Kidney (tissue), 14 donors: ENCODE results near the gene PID1. TPM values are rescaled to one million over a fixed set of nuclear protein-coding genes. Genes with fewer than 3 reads are reported as not detected.
"Not testable (repeated sequence)": the region's sequence is repeated elsewhere in the genome, so short reads cannot be mapped to it uniquely, and the experiment has no call there.

Experiments
- DNase-seq, 5 donors: peaks; one replicate each; pipeline ENCODE4 v3.0.0-alpha.2; 2013 to 2020
- FAIRE-seq: peaks from 2 replicates; lab custom pipeline; 2012; peaks lifted over from hg19 to GRCh38; lab: Jason Lieb, UNC
- H3K27ac ChIP-seq, 2 donors: one replicate each; pipeline ENCODE4 v1.7.0; 2013; ENCODE audit warnings: low read depth in 2 of 2, low read length in 2 of 2, inconsistent platforms in 1 of 2
- H3K27me3 ChIP-seq: one replicate; pipeline ENCODE4 v1.7.1; 2013; ENCODE audit warnings: low read length, inconsistent platforms; ENCODE audit not compliant: control insufficient read depth, insufficient read depth
- H3K36me3 ChIP-seq, 3 donors: one replicate each; pipeline versions ENCODE4 v1.7.0 to v1.7.1; 2013; ENCODE audit warnings: low read length in 3 of 3, control low read depth in 1 of 3, inconsistent platforms in 1 of 3; ENCODE audit not compliant: insufficient read depth in 3 of 3, control insufficient read depth in 2 of 3
- H3K4me1 ChIP-seq, 3 donors: one replicate each; pipeline versions ENCODE4 v1.7.0 to v1.7.1; 2013; ENCODE audit warnings: low read length in 3 of 3, inconsistent platforms in 1 of 3, low read depth in 1 of 3; ENCODE audit not compliant: control insufficient read depth in 2 of 3, insufficient read depth in 2 of 3
- H3K4me3 ChIP-seq, 3 donors: one replicate each; pipeline versions ENCODE4 v1.7.0 to v1.8.1; 2013; ENCODE audit warnings: low read length in 3 of 3, control low read depth in 1 of 3, inconsistent platforms in 1 of 3
- H3K9ac ChIP-seq, 3 donors: one replicate each; pipeline versions ENCODE4 v1.7.0 to v1.7.1; 2013; ENCODE audit warnings: low read length in 3 of 3, control low read depth in 1 of 3, inconsistent platforms in 1 of 3
- H3K9me3 ChIP-seq, 3 donors: one replicate each; pipeline versions ENCODE4 v1.7.0 to v1.7.1; 2013; ENCODE audit warnings: low read length in 3 of 3, control low read depth in 1 of 3, inconsistent platforms in 1 of 3; ENCODE audit not compliant: control insufficient read depth in 2 of 3, insufficient read depth in 1 of 3
- intact Hi-C: fragments of 100-400 bp; cut with DNase I; formaldehyde crosslinking; loops from one replicate; pipeline ENCODE4 v1.11.1; 2022
- polyA plus RNA-seq: library from polyadenylated mRNA; stranded (reverse); fragments of 350-450 nt; fragmentation: Illumina TruSeq; extraction: RNeasy Lipid Tissue Mini Kit (QIAGEN cat#74804); gene quantifications from one replicate; pipeline ENCODE4 v1.2.3, GENCODE V29; 2014; ENCODE audit warnings: low read depth, low replicate concordance; ENCODE audit not compliant: insufficient read depth
- total RNA-seq: library from RNA; stranded (reverse); fragmentation: NEBNext Ultra II Directional; extraction: Animal tissue kit (Norgen Biotek cat#: 25700); gene quantifications from one replicate; pipeline ENCODE4 v1.2.1, GENCODE V29; 2021
- TF ChIP-seq, protein P1 (sequence below): IDR thresholded peaks from 3 replicates; pipeline ENCODE4 v1.5.1; 2012; ENCODE audit warnings: mild to moderate bottlenecking, moderate library complexity, borderline replicate concordance; ENCODE audit not compliant: insufficient read depth; ENCODE audit errors: extremely low read depth
- donor health status: control.
- donor health status: control.
- donor health status: control.
- donor health status: control.
- donor health status: control.
- donor health status: DM: yes; HTN: yes; CAD: no.
- donor health status: Normal renal cell carcinoma (clear cell type).

PID1 gene
- total and polyA plus RNA-seq, 2 donors from 2014 or later: 2.1 to 9.4 TPM

DNA sequence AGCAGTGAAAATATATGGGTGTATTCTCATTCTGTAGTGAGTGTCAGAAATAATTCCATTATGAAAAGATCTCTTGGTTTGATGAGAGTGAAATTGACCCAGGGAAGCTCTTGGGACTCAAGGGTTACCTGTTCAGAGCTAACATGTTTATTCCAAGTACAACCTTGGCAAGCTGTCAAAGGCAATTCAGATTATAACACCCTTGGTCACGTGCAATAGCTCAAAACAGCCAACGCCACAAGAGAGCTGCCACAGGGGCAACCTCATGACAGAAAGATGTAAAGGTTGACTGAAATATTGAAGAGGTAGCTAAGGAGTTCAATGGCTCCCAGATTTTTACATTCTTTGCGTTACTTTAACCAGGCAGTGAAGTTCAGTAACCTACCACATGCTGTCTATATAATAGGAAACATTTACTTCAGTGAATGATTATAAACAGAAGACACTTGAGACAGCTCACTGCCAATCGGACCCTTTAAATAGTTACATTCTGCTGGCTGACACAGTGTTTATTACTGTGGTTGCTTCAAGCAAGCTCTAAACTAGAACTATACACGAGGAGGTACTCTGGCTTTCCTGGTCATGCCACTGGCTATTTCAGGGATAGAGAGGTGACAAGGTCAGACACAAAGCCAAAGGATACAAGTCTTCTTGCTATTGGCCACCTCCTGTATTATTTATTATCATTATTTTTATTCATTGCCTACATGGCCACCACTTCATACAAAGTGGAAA lies 187.3 kb downstream of the PID1 start:
- H3K4me1 ChIP-seq: no peaks in the 10 kb centered on the region
- intact Hi-C loops: no loop called here
- H3K27ac ChIP-seq: no peak overlapping the region
- H3K9ac ChIP-seq: no peak overlapping the region
- H3K27me3 ChIP-seq: no peaks in the 10 kb centered on the region
- FAIRE-seq (no peak), DNase-seq (no peak)
- TF ChIP-seq, protein P1, sequence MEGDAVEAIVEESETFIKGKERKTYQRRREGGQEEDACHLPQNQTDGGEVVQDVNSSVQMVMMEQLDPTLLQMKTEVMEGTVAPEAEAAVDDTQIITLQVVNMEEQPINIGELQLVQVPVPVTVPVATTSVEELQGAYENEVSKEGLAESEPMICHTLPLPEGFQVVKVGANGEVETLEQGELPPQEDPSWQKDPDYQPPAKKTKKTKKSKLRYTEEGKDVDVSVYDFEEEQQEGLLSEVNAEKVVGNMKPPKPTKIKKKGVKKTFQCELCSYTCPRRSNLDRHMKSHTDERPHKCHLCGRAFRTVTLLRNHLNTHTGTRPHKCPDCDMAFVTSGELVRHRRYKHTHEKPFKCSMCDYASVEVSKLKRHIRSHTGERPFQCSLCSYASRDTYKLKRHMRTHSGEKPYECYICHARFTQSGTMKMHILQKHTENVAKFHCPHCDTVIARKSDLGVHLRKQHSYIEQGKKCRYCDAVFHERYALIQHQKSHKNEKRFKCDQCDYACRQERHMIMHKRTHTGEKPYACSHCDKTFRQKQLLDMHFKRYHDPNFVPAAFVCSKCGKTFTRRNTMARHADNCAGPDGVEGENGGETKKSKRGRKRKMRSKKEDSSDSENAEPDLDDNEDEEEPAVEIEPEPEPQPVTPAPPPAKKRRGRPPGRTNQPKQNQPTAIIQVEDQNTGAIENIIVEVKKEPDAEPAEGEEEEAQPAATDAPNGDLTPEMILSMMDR: no peak
- no peaks in the 10 kb centered on the region for H3K9me3 ChIP-seq
- H3K4me3 ChIP-seq: no peak overlapping the region
- H3K36me3 ChIP-seq: no peaks in the 10 kb centered on the region

DNA sequence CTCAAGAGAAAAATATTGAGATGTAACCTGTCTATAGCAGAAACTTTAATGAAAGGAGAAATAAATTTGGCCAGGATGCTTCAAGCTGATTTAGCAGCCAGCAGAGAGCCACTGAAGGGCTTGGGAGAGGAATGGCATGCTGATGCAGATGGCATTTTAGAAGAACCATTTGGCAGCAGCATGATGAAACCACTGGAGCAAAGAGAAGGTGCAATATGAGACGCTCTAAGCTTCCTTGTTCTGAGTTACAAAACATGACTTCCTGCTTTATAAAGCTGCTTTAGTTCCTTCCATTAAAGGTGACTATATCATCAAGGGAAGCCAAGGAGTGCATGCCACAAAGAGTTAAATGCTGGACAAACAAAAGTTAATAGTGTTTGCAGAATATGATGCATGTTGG lies 189.7 kb downstream of the PID1 start:
- peaks cover 0 to 2% (median 0%) of the 10 kb centered on the region in 3 donors for H3K9me3 ChIP-seq
- H3K9ac ChIP-seq: no peak overlapping the region
- TF ChIP-seq, protein P1: no peak
- H3K27me3 ChIP-seq: no peaks in the 10 kb centered on the region
- intact Hi-C loops: no loop called here
- FAIRE-seq (no peak), DNase-seq (peak in 2 of 5 donors; percentile 20 to 35)
- no peaks in the 10 kb centered on the region for H3K36me3 ChIP-seq
- H3K27ac ChIP-seq: no peak overlapping the region
- no peaks in the 10 kb centered on the region for H3K4me1 ChIP-seq
- H3K4me3 ChIP-seq: no peak overlapping the region

DNA sequence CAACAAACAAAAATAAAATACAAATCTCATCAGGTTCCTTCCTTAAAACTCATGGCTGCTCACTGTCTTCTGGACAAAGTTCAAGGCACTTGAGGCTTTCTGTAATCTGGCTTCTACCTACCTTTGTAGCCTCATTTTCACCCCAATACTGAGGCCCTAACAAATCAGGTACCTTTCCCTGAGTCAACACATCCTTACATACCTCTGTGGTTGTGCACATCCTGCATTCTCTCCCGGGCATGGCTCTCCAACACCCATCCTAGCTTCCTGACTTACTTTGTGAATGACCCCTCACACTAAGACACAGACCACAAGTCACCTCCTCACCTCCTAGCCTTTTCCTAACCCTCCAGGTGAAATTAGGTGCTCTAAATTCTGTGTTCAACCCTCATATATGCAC lies 190.9 kb downstream of the PID1 start:
- TF ChIP-seq, protein P1: no peak
- intact Hi-C loops: no loop called here
- Histone ChIP-seq H3K9me3 (peaks cover 0 to 5% (median 2%) of the 10 kb centered on the region in 3 donors), H3K4me1 (no peaks in the 10 kb centered on the region), H3K9ac (no peak overlapping the region), H3K27me3 (no peaks in the 10 kb centered on the region), H3K36me3 (no peaks in the 10 kb centered on the region), H3K27ac (no peak overlapping the region), H3K4me3 (no peak overlapping the region)
- FAIRE-seq: no peak
- no peak for DNase-seq

DNA sequence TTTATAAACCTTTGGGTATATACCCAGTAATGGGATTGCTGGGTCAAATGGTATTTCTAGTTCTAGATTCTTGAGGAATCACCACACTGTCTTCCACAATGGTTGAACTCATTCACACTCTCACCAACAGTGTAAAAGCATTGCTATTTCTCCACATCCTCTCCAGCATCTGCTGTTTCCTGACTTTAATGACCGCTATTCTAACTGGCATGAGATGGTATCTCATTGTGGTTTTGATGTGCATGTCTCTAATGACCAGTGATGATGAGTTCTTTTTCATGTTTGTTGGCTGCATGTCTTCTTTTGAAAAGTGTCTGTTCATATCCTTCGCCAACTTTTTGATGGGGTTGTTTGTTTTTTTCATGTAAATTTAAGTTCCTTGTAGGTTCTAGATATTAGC lies 194.2 kb downstream of the PID1 start:
- intact Hi-C loops, H3K36me3 ChIP-seq, DNase-seq, H3K9ac ChIP-seq, H3K27ac ChIP-seq, H3K4me3 ChIP-seq, H3K9me3 ChIP-seq, H3K4me1 ChIP-seq, H3K27me3 ChIP-seq, FAIRE-seq: not testable (repeated sequence)
